Ectodermal cell (in vitro differentiated cells): ENCODE data around the gene MRPL9.
"Not testable (repeated sequence)": the region's sequence is repeated elsewhere in the genome, so short reads cannot be mapped to it uniquely, and the experiment has no call there.

Source experiments
- H3K27ac ChIP-seq: 2 replicates; pipeline ENCODE4 v1.7.0; 2013; ENCODE audit warnings: mild to moderate bottlenecking, low read depth, low read length; ENCODE audit not compliant: insufficient read depth, poor library complexity, severe bottlenecking
- H3K27me3 ChIP-seq: 2 replicates; pipeline ENCODE4 v1.7.0; 2013; ENCODE audit warnings: mild to moderate bottlenecking, low read length; ENCODE audit not compliant: insufficient read depth, control insufficient read depth, poor library complexity, severe bottlenecking
- H3K36me3 ChIP-seq: one replicate; pipeline ENCODE4 v1.7.0; 2013; ENCODE audit warnings: low read length; ENCODE audit not compliant: control insufficient read depth, insufficient read depth
- H3K4me1 ChIP-seq: one replicate; pipeline ENCODE4 v1.7.0; 2013; ENCODE audit warnings: low read length; ENCODE audit not compliant: control insufficient read depth, insufficient read depth
- H3K4me3 ChIP-seq: 2 replicates; pipeline ENCODE4 v1.7.0; 2013; ENCODE audit warnings: low read depth, low read length, control low read depth; ENCODE audit not compliant: insufficient read depth
- H3K9me3 ChIP-seq: 2 replicates; pipeline ENCODE4 v1.7.0; 2013; ENCODE audit warnings: mild to moderate bottlenecking, low read length, moderate library complexity; ENCODE audit not compliant: control insufficient read depth
- WGBS, 2 experiments: methylation state at CpG; one replicate each; pipeline ENCODE4 v1.1.7; 2013; ENCODE audit warnings: missing lambda C conversion rate in 2 of 2; 5-methylcytosine and 5-hydroxymethylcytosine counted together

Gene MRPL9

GRCh38 chr1:151737026-151737425 lies 26.3 kb downstream of the MRPL9 start:
- H3K4me1 ChIP-seq: no peaks in the 10 kb centered on the region
- WGBS, 2 experiments: 70 to 73% methylated on average over 2 of the region's 2 CpGs
- peaks cover 2% of the 10 kb centered on the region for H3K9me3 ChIP-seq

GRCh38 chr1:151733995-151734394 lies 29.3 kb downstream of the MRPL9 start:
- WGBS, 2 experiments: 89 to 93% methylated on average over 9 of the region's 9 CpGs
- not testable (repeated sequence) for H3K9me3 ChIP-seq, H3K4me1 ChIP-seq, H3K4me3 ChIP-seq, H3K27me3 ChIP-seq, H3K36me3 ChIP-seq, H3K27ac ChIP-seq

More at GRCh38 chr1:151737026-151737425, 26.3 kb downstream of the MRPL9 start:
- Histone ChIP-seq H3K27ac (no peak overlapping the region), H3K4me3 (no peak overlapping the region), H3K36me3 (no peaks in the 10 kb centered on the region), H3K27me3 (no peaks in the 10 kb centered on the region)

- H3K4me3 ChIP-seq: no peak overlapping the region
- peaks cover 2% of the 10 kb centered on the region for H3K9me3 ChIP-seq
- peaks cover 1% of the 10 kb centered on the region for H3K27me3 ChIP-seq
- H3K27ac ChIP-seq: no peak overlapping the region
- 89 to 91% methylated on average over 3 of the region's 3 CpGs for WGBS, 2 experiments
- H3K4me1 ChIP-seq: peaks cover 17% of the 10 kb centered on the region
- no peaks in the 10 kb centered on the region for H3K36me3 ChIP-seq
Measured at GRCh38 chr1:151733126-151733525, 30.2 kb downstream of the MRPL9 start.

DNA sequence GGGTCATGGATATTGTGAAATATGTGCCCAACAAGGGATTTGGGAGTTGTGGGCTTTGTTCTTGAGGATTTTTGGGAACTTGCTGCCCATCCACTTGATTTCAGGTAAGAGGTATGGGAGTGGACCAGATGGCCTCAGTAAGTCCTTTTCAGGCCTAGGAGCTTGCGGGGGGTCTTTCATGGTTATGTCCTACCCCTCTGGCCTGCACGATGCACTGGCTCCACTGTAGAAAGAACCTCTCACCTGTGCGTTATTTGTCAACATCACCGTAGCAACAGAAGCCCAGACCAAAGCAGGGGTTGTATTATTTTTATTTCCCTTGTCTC lies 33.4 kb downstream of the MRPL9 start:
- Histone ChIP-seq H3K27ac (no peak overlapping the region), H3K4me3 (no peak overlapping the region), H3K27me3 (peaks cover 7% of the 10 kb centered on the region), H3K9me3 (no peaks in the 10 kb centered on the region), H3K36me3 (no peaks in the 10 kb centered on the region), H3K4me1 (peaks cover 21% of the 10 kb centered on the region)
- WGBS, 2 experiments: 89 to 92% methylated on average over 4 of the region's 4 CpGs

DNA sequence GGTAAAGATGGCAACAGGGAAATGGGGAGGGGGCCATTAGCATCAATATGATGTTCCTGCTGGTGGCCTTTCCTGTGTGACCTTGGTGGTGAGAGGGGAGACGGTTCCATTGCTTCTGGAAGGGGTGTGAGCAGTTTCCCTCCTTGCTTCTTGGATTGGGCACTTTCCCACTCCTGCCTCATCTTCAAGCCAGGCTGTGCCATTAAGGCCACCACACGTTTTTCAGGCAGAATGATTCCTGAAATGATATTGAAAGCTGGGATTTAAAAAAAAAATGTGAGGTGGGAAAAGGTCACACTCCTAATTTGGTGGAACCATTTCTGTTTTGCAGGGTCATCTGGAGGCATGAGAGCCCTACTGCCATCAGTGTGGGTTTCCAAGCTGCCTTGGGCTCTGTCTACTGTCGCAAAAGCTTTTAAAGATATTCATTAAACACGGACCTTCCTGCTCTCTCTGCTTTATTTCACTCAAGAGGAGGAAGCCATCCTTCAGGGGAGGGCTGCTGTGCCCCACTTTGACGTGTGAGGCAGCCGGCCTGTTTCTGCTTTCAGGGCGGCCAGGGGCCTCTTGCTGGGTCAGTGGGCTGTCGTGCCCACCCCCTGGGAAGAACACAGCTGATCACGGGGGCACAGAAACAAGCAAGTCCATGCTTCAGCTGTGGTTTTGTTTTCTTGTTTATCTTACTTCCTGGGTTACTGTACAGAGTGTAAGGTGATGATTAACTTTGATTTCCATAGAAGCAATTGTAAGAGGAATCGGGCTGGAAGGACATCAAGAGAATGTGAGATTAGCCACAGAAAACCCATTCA lies 33.9 kb downstream of the MRPL9 start:
- H3K27me3 ChIP-seq: peaks cover 7% of the 10 kb centered on the region
- WGBS, 2 experiments: 68 to 71% methylated on average over 10 of the region's 10 CpGs
- H3K4me3 ChIP-seq: no peak overlapping the region
- H3K4me1 ChIP-seq: peaks cover 21% of the 10 kb centered on the region
- H3K27ac ChIP-seq: no peak overlapping the region
- no peaks in the 10 kb centered on the region for H3K36me3 ChIP-seq
- H3K9me3 ChIP-seq: no peaks in the 10 kb centered on the region

DNA sequence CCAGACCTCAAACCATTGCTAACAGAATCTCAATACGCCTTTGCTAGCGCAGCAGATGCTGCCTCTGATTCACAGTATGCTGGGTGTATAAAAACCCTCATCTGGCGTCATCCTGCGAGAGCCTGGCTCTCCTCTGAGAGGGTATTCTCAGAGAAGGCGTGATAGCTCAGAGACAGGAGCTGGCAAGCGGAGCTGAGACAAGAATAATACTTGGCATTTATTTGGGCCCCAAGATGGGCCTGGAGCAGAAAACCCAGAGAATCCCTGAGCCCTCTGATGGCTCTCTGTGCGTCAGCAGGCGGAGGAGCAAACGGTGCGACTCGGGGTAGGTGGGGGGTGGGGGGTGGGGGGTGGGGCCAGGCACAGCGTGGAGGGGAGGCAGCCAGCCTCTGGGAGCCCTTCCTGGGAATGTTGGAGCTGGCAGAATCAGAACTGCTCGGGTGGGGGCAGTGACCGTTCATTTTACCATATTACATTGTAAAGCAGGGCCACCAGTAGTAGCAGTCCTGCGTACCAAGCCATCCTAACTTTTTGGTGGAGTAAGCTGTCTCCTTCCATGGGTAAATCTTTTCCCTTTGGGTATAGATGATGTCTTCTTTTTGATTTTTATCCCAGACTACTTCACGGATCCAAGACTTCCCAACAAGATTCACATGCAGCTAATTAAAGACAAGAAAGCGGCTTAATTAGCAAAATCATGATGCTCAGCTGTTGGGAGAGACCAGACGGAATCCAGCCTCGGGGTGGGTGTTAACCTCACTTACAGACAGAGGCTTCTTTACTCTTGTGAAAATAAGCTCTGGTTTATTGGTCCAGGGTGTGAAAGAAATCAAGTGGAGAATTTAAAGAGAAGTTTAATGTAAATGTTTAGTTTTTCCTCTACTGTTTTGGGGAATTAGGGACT lies 34.9 kb downstream of the MRPL9 start:
- Histone ChIP-seq H3K4me1 (peaks cover 21% of the 10 kb centered on the region), H3K27ac (no peak overlapping the region), H3K36me3 (no peaks in the 10 kb centered on the region), H3K27me3 (peaks cover 16% of the 10 kb centered on the region), H3K4me3 (no peak overlapping the region), H3K9me3 (no peaks in the 10 kb centered on the region)
- 33 to 37% methylated on average over 19 of the region's 19 CpGs for WGBS, 2 experiments

DNA sequence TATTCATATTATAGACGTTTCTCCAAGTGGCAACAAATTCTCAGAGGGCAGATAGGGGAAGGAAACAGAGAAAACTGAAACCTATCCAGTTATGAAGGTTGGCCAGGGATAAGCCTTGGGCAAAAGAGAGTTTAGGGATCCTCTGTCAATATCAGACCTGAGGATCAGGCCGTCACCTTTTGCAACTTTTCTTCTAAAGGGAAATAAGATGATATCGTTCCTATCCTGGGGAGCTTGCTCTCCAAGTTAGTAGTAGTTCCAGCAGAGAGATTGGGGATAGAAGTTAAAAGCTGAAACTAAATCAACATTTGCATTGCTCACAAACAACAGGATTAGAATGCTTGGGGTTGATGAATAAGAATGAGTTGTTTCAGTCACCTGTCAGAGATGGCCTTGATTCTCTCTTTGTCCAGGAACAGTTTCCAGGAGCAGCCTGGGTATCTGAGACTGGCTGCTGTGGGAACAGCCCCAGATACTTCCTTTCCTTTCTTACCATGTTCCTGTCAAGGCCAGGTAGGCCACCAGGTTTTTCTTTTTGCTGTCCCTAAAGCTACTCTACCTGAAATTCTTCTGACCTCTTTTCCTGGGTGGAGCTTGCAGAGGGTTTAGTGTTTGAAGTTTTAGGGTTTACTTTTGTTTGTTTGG lies 39.4 kb downstream of the MRPL9 start:
- Histone ChIP-seq H3K4me1 (peaks cover 31% of the 10 kb centered on the region), H3K4me3 (no peak overlapping the region), H3K27ac (no peak overlapping the region), H3K36me3 (no peaks in the 10 kb centered on the region), H3K9me3 (no peaks in the 10 kb centered on the region), H3K27me3 (peaks cover 47% of the 10 kb centered on the region)
- WGBS, 2 experiments: 69 to 71% methylated on average over 3 of the region's 3 CpGs

GRCh38 chr1:151721788-151722510 lies 41.3 kb downstream of the MRPL9 start:
- H3K4me1 ChIP-seq: peaks cover 35% of the 10 kb centered on the region
- peak overlapping the region; percentile 55 for H3K4me3 ChIP-seq
- peaks cover 58% of the 10 kb centered on the region for H3K27me3 ChIP-seq
- no peaks in the 10 kb centered on the region for H3K36me3 ChIP-seq
- WGBS, 2 experiments: 26 to 32% methylated on average over 15 to 17 of the region's 17 CpGs
- no peaks in the 10 kb centered on the region for H3K9me3 ChIP-seq
- H3K27ac ChIP-seq: no peak overlapping the region

DNA sequence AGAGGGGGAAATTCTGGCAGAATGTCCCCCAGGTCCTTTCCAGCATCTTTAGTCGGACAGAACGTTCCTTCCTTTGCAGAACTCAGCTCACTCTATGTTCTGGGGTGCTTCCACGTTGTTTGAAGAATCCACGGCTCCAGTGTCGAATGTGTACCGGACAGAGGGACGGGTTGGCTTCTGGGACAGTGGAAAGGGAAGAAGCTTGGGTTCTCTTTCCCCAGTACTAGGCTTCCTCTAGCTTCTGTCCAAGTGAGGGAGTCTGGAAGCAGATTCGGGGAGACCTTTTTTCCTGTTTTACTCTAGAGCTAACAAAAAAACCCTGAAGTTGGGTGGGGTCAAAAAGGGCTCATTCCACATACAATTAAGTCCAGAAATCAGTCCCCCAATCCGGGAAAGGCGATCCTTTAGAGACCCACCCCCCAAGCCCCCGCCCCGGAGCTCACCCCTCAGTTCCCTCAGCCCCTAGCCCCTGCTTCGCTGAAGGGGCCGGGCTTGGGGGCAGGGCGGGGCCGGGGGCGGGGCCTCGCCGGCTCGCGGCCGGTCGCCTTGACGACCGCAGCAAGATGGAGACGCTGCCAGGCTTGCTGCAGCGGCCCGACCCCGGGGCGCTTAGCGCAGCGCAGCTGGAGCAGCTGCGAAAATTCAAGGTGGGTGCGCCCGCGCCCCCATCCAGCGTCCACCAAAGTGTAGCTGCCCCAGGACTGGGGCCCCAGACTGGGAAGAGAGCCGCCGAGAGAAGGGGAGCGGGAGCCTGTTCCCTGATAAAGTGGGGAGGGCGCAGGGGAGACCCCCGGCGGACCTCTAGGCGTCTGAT lies 42.1 kb downstream of the MRPL9 start, which contains the start of gene RIIAD1:
TSS of gene RIIAD1 (plus strand) at position 549 of the 814 bp plus-strand sequence. CDS start at position 564, 15 bp downstream.
- H3K9me3 ChIP-seq: no peaks in the 10 kb centered on the region
- H3K27ac ChIP-seq: peak within 1 kb of the TSS; percentile 8
- no peaks in the 10 kb centered on the region for H3K36me3 ChIP-seq
- WGBS, 2 experiments: 13% methylated on average over 42 to 44 of the region's 44 CpGs
- peaks cover 58% of the 10 kb centered on the region for H3K27me3 ChIP-seq
- peaks cover 40% of the 10 kb centered on the region for H3K4me1 ChIP-seq
- peak within 1 kb of the TSS; percentile 55 for H3K4me3 ChIP-seq
